ENCODE measurements around the gene VPS37C. TPM values are rescaled to one million over a fixed set of nuclear protein-coding genes. Genes with fewer than 3 reads are reported as not detected.

Gene VPS37C
- total RNA-seq, 1 donor from 2014 or later = 8.7 TPM

DNA sequence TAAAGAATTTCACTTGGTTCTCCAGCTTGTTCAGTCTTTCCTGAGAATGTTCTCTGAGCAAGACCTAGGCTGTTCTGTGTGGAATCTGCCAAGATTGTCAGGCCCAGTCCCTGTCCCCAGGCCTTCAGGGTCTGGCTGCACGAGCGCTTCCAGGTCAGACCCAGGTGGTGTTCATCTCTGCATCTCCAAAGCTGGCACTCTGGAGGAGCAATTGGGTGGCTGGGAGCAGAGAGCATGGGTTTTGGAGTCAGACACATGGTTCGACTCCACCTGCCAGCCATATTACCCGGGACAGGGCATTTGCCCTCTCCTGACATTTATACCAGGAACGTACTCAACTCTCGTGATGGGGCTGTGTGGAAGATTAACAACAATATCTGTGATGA, 50.2 kb downstream of the VPS37C start:
- Histone ChIP-seq H3K27me3 (ENCODE audit: control insufficient read depth, insufficient read depth, low read length) (peaks cover 2% of the 10 kb centered on the region), H3K4me3 (ENCODE audit: low read depth, low read length) (no peak overlapping the region), H3K36me3 (ENCODE audit: control insufficient read depth, insufficient read depth, low read length) (no peaks in the 10 kb centered on the region)
- TF ChIP-seq, protein P1, sequence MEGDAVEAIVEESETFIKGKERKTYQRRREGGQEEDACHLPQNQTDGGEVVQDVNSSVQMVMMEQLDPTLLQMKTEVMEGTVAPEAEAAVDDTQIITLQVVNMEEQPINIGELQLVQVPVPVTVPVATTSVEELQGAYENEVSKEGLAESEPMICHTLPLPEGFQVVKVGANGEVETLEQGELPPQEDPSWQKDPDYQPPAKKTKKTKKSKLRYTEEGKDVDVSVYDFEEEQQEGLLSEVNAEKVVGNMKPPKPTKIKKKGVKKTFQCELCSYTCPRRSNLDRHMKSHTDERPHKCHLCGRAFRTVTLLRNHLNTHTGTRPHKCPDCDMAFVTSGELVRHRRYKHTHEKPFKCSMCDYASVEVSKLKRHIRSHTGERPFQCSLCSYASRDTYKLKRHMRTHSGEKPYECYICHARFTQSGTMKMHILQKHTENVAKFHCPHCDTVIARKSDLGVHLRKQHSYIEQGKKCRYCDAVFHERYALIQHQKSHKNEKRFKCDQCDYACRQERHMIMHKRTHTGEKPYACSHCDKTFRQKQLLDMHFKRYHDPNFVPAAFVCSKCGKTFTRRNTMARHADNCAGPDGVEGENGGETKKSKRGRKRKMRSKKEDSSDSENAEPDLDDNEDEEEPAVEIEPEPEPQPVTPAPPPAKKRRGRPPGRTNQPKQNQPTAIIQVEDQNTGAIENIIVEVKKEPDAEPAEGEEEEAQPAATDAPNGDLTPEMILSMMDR (IDR thresholded peaks at IDR 0.05; ENCODE audit: insufficient read depth, low read length, severe bottlenecking) = no peak
- DNase-seq (ENCODE audit: low read depth) = no peak
- FAIRE-seq = no peak

DNA sequence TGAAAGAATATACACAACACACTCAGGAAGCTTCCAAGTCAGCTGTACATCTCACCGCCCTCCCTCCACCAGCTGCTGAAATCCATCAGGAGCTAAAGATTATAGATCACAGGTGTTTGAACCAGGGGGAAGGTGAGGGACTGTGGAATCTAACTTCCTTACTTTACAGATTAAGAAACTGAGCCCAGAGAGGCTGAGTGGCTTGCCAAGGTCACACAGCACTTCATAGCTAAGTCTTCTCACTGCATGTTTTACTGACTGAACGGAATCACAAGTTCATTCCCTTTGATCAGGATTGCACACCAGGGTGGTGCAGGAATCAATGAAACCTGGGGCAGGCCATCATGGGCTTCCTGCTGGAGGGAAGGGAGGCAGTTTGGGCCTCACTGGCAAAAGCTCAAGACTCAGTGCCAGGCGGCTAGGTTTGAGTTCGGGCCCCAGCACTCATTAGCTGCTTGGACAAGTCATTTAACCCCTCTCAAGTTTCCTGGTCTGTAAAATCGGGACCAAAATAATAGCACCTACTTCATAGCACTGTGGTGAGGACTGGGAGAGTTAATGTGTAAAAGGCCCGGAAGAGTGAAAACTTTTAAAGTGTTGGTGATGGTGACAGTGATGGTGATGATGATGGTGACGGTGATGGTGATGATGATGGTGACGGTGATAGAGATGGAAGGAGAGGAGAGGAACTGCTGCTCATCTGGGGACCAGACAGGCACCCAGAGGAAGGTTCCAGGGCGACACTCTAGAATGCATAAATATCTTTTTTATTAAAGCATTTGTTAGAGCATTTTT, 50.8 kb downstream of the VPS37C start:
- H3K36me3 ChIP-seq (ENCODE audit: control insufficient read depth, insufficient read depth, low read length) = no peaks in the 10 kb centered on the region
- no peak for FAIRE-seq
- H3K4me3 ChIP-seq (ENCODE audit: low read depth, low read length) = no peak overlapping the region
- TF ChIP-seq, protein P1 (IDR thresholded peaks at IDR 0.05; ENCODE audit: insufficient read depth, low read length, severe bottlenecking) = no peak
- DNase-seq (ENCODE audit: low read depth) = no peak
- peaks cover 2% of the 10 kb centered on the region for H3K27me3 ChIP-seq (ENCODE audit: control insufficient read depth, insufficient read depth, low read length)

DNA sequence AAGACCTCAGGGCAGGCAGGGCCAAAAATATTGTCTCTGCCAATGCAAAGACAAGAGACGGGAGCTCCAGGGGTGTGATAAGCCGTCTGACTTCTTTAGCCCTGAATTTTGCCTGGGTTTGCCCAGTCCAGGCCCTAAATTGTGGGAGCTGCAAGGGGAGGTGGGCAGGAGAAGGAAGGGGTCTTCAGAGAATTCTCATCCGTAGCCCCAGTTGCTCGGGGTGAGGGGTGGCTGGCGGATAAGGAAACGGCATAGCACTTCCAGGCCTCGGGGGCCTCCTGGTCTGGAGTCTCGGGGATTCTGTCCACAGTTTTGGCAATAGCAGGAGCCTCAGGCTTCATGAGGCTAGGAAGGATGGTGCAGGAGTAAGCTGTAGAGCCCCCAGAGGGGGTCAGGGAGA, 51.6 kb downstream of the VPS37C start:
- Histone ChIP-seq H3K4me3 (ENCODE audit: low read depth, low read length) (no peak overlapping the region), H3K36me3 (ENCODE audit: control insufficient read depth, insufficient read depth, low read length) (no peaks in the 10 kb centered on the region), H3K27me3 (ENCODE audit: control insufficient read depth, insufficient read depth, low read length) (peaks cover 2% of the 10 kb centered on the region)
- TF ChIP-seq, protein P1 (IDR thresholded peaks at IDR 0.05; ENCODE audit: insufficient read depth, low read length, severe bottlenecking) = no peak
- FAIRE-seq = no peak
- DNase-seq (ENCODE audit: low read depth) = no peak

DNA sequence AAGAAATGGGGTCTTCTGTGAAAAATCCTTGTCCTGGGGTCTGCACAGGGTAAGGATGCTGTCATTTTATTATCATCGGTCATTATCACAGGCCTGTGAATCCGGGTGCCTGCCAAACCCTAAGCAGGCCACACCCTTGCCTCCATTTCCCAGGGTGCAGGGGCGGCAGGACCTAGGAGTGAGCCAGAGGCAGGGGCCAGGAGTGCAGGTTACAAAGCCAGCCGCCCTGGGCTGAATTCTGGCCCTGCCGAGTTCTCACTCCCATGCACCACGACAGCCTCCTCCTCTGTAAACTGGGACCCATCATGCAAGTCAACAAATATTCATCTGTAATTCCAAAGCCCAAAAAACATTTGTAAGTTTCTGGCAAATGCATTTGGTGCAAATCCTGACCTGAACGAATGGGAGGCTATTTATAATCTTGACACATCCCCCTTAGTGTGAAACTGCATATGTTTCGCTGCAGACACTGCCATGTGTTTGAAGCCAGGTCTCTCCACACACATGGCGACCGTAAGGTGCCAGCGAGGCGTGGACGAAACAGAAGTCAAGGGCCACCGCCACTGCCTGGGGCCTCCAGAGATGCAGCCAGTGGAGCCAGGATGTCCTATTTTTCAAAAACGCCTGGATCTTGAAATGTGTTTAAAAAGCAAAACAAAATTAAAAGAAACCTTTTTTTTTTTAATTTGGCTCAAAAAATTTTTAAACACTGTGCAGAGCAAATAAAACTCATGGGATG, 52.2 kb downstream of the VPS37C start:
- TF ChIP-seq, protein P1 (IDR thresholded peaks at IDR 0.05; ENCODE audit: insufficient read depth, low read length, severe bottlenecking) = no peak

DNA sequence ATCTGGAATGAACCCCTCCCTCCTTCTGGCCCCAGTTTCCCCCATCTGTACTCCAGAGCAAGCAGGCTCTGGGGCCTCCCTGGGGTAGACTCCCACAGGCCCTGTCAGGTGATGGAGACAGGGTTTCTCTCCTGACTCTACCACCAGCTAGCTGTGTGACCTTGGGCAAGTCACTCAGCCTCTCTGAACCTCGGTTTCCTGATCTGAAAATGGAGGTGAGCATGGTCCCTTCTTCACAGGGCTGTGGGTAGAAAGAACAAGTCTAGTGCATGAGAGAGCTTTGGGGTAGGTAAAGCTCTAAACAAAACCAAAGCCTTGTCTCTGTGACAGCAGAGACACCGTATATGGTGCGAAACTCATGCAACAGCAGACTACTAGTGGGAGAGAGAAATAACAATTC, 53.3 kb downstream of the VPS37C start:
- TF ChIP-seq, protein P1 (IDR thresholded peaks at IDR 0.05; ENCODE audit: insufficient read depth, low read length, severe bottlenecking) = no peak
- H3K27me3 ChIP-seq (ENCODE audit: control insufficient read depth, insufficient read depth, low read length) = peaks cover 2% of the 10 kb centered on the region
- no peaks in the 10 kb centered on the region for H3K36me3 ChIP-seq (ENCODE audit: control insufficient read depth, insufficient read depth, low read length)
- DNase-seq (ENCODE audit: low read depth) = no peak
- no peak for FAIRE-seq
- no peak overlapping the region for H3K4me3 ChIP-seq (ENCODE audit: low read depth, low read length)

More for the DNA sequence above, 52.2 kb downstream of the VPS37C start:
- Histone ChIP-seq H3K36me3 (ENCODE audit: control insufficient read depth, insufficient read depth, low read length) (no peaks in the 10 kb centered on the region), H3K27me3 (ENCODE audit: control insufficient read depth, insufficient read depth, low read length) (peaks cover 2% of the 10 kb centered on the region), H3K4me3 (ENCODE audit: low read depth, low read length) (no peak overlapping the region)
- DNase-seq (ENCODE audit: low read depth) = no peak
- FAIRE-seq = no peak

Measured in bronchial epithelial cell (primary cell).